Testis (tissue), 2 donors: ENCODE data around the gene SDK2.

Experiments
- POLR2A ChIP-seq: fragments of 450-650 bp; IDR thresholded peaks from one replicate; pipeline ENCODE4 v1.6.1; 2017; ENCODE audit warnings: antibody characterized with exemption, mild to moderate bottlenecking, moderate library complexity
- TF ChIP-seq, protein P1 (sequence below), 3 experiments: fragments of 450-650 bp in 2 of 3; fragments of 200-600 bp in 1 of 3; sonication (generic) in 1 of 3; IDR thresholded peaks; one replicate each; pipeline ENCODE4 v1.5.1; 2016 to 2019; ENCODE audit warnings: antibody characterized with exemption in 3 of 3, mild to moderate bottlenecking in 2 of 3, moderate library complexity in 1 of 3

GRCh38 chr17:73435412-73435811 lies 208.8 kb downstream of the SDK2 start:
- TF ChIP-seq, protein P1, sequence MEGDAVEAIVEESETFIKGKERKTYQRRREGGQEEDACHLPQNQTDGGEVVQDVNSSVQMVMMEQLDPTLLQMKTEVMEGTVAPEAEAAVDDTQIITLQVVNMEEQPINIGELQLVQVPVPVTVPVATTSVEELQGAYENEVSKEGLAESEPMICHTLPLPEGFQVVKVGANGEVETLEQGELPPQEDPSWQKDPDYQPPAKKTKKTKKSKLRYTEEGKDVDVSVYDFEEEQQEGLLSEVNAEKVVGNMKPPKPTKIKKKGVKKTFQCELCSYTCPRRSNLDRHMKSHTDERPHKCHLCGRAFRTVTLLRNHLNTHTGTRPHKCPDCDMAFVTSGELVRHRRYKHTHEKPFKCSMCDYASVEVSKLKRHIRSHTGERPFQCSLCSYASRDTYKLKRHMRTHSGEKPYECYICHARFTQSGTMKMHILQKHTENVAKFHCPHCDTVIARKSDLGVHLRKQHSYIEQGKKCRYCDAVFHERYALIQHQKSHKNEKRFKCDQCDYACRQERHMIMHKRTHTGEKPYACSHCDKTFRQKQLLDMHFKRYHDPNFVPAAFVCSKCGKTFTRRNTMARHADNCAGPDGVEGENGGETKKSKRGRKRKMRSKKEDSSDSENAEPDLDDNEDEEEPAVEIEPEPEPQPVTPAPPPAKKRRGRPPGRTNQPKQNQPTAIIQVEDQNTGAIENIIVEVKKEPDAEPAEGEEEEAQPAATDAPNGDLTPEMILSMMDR (IDR thresholded peaks at IDR 0.05): no peak
- TF ChIP-seq POLR2A: no peak
